CD4-positive, alpha-beta T cell treated with Interleukin-17A for 1 hour (primary cell): ENCODE data around the gene TM2D1.
"Not testable (repeated sequence)": the region's sequence is repeated elsewhere in the genome, so short reads cannot be mapped to it uniquely, and the experiment has no call there.

Experiments used
- DNase-seq: peaks from one replicate; pipeline ENCODE4 v3.0.0-alpha.2; 2020

The TM2D1 gene

DNA sequence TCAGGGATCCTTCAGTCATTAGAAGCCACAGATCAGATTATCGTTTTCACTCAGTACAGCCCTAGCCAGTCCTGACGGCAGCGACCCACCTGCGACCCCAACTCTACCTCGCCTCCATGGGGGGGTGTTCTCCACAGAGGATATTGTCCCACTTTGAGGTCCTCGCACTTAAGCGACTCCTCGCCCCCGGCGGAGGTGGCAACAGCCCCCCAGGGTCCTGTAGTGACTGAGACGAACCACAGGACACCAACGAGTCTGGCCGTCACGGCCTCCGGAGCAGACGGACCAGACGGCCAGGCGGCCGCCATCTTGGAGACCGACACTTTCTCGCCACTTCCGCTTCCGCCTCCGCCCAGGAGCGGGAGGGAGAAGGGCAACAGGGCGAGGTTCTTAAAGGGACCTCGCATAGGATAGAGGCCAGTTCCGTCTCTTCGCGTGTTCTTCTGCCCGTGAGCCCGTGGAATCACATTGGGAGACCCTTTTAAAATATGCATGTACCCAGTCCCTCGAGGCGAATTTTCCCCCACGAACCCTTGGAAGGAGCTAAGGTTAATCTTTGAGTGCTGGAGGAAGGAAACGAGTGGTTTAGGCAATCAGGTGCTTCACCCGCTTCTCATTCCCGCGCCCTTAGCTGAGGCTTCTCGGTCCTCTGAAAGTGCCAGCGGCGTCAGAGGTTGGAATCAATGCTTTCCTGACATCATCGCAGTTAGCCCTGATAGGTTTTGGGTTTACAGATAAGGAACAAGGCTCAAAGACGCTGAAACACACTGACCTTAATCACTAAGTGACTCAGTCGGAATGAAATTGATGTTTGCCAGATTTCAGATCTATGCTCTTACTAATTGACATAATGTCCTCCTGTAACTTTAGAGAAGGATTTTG, at the start of gene TM2D1:
TM2D1 (minus strand) TSS at position 329 of the 882 bp plus-strand sequence; CDS start at position 308, 21 bp downstream.
- DNase-seq, result peak; percentile 87

DNA sequence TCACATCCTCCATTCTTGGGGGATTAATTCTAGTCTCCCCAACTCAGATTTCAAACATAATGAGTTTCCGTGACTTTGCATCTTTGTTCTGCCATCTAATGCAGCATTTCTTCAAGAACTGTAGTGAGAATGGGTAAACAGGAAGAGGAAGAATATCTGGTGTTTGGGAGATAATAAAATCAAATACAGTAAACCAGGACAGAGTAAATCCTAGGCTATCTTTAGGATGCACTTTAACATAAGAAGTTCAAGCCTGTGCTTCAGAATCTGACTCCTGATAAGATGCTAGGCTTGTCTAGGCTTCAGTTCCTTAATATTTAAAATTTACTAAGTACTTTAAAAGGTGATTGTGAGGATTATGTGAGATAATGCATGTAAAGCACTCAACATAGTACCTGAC, 45.2 kb upstream of the TM2D1 start:
- DNase-seq, result no peak

DNA sequence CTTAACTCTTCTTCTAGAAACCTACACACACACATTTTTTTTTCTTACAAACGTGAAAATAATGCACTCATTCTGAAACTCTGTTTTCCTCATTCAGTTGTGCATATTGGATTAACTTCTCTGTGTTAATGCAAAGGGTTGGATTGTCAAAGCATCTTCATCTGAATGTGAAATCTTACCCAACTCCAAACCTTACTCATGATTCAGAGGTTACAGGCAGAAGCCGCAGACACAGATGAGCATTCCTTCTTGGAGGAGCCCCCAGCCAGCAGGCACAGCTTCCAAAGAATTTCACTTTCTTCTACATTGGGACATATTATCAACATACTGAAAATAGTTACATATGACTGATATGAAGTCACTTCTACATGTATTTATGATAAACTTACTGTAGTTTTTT, 33.0 kb upstream of the TM2D1 start:
- DNase-seq, result no peak

DNA sequence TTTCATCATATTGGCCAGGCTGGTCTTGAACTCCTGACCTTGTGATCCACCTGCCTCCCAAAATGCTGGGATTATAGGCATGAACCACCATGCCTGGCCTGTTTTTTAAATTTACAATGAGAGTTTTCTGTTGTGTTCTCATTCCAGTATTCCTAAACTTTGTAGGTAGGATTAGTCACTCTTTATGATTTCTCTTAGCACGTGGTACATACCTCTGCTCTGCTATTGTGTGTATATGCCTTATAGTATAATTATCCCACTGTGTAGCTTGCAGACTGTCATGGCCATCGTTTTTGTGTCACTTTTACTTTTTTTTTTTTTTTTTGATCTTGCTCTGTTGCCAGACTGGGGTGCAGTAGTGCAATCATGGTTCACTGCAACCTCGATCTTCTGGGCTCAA, 31.8 kb upstream of the TM2D1 start:
- DNase-seq, result no peak

DNA sequence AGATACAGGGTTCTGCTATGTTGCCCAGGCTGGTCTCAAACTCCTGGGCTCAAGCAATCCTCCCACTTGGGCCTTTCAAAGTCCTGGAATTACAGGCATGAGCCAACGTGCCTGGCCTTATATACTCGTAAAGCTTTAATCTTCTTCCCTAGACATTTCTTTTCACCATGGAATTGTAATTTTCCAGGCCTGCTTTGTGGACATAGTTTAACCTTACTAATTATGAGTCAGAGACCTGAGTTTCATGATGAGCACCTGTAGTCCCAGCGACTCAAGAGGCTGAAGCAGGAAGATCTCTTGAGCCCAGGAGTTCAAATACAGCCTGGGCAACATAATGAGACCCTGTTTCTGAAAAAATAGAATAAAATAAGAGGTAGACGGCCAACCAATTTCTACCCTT, 29.6 kb upstream of the TM2D1 start:
- DNase-seq, result no peak

DNA sequence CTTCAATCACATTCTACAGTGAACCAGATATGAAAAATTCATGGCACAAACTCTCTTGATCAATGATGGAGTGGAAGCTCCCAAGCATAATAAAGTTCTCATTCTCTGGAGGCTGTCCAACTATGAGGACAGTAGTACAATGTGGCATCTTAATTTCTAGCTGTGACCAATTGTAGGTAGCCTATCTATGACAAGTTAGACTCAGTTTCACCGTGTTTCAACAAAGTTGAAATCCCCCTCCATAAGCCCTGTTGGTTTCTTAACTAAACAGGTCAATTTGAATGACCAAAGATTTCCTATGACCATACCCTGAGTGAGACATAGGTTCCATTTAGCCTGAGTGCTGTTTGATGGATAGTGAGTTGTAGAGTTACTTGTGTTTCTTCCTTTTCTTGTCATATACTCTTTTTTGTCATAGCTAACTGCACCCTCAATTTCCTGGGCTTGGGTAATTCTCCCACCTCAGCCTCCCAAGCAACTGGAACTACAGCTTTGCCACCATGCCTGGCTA, 29.1 kb upstream of the TM2D1 start:
- DNase-seq, result no peak

DNA sequence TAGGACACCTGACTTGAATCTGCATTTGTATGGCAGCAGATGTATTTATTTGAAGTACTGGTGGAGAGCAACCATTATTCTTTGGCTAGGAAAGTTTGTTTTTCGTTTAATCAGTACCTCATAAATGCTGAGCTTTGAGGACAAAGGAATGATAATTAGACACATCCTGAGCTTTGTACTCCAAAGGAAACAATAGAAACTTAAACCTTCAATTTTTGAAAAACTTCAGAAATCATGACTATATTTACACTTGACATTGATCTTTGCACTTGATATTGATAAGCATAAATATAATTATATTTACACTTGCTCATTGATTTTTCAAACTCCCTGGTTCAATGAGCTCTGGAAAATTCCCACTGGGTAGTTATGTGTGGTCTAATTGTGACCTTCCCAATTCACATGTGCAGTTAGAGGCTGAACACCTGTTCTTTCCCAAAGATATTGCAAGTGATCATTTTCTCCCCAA, 28.0 kb upstream of the TM2D1 start:
- DNase-seq, result no peak

DNA sequence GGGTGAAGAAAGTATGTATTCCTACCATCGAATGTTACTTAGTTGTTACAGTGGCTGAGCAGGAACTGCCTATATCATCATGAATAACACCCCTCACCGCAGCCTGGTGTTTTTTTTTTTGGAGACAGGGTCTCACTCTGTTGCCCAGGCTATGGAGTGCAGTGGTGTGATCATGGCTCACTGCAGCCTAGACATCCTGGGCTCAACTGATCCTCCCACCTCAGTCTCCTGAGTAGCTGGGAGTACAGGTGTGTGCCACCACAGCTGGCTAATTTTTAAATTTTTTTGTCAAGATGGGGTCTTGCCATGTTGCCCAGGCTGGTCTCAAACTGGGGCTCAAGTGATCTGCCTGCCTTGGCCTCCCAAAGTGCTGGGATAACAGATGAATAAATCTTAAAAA, 24.6 kb upstream of the TM2D1 start:
- no peak for DNase-seq

DNA sequence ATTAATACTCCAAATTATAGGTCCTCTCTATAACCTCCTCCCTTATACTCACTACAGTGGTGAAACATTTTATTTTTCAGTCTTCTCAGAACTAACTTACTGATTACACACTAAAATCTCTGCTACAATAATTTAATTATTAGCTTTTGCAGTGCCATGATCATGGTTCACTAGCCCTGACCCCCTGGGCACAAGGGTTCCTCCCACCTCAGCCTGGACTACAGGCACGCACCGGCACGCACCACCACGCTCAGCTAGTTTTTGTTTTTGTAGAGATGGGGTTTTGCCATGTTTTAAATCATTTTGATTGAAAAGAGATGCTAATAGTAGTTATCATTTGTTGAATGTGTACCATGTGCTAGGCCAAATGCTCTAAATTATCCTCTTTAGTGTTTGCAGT, 23.6 kb upstream of the TM2D1 start:
- no peak for DNase-seq

DNA sequence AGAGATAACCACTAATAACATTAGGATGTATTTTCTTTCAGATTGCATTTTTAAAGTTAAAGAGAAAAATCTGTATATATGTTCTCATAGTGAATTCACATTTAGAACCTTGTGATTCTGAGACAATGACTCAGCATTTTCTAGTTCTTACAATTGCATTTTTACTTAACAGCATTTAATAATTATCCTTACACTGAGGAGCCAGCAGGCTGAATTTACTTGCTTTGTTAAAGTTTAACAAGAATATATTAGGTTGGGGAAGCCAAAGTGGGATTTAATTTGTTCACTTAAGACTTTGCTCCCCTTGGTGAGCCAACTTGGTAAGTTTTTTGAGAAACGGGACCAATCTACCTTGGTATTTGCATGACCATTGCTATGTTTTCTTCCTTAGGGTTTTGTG, 21.9 kb upstream of the TM2D1 start:
- no peak for DNase-seq

DNA sequence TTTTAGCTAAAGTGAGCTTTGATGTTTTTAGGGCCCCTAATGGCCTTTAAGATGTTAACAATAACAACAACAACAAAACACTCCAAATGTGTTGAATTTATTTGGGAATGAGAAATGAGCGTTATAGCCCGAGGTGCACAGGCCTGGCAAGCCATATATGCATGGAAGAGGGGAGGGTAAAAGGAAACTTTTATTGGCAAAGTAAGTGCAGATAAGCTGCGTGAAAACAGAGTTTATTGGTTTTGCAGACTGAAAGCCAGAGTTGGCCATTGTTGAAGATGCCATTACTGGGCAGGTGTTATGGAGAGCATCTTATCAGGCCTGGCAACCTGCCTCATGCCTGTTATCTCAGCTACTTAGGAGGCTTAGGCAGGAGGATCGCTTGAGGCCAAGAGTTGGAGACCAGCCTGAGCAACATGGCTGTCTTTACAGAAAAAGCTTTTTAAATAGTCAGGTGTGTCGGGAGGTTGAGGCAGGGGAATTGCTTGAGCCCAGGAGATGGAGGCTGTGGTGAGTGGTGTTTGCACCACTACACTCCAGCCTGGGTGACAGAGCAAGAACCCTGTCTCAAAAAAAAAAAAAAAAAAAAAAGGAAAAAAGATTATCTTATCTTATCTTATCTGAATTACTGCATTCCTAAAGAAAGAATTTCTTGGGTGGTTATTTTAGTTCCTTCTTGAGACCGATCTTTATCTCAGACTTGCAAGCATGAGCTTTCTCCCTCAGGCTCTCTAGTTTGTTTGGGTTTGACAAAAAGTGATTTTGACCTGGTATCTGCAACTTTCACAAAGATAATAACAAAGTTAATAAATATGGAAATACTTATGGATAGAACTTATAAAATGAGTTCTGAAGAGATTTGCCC, 19.0 kb upstream of the TM2D1 start:
- DNase-seq, result no peak

DNA sequence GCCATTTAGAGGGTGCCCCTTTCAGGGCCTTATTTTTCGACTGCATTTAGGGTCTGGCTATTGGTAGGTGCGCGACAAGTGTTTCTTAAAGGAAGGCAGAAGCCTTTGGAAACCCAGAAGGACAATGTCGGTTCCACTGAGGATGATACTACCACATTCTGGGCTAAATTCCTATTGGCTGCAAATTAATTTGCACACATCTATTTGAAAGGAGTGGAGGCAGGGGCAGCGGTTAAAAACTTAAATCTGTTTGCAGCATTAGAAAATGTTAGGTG, 18.4 kb upstream of the TM2D1 start:
- no peak for DNase-seq

DNA sequence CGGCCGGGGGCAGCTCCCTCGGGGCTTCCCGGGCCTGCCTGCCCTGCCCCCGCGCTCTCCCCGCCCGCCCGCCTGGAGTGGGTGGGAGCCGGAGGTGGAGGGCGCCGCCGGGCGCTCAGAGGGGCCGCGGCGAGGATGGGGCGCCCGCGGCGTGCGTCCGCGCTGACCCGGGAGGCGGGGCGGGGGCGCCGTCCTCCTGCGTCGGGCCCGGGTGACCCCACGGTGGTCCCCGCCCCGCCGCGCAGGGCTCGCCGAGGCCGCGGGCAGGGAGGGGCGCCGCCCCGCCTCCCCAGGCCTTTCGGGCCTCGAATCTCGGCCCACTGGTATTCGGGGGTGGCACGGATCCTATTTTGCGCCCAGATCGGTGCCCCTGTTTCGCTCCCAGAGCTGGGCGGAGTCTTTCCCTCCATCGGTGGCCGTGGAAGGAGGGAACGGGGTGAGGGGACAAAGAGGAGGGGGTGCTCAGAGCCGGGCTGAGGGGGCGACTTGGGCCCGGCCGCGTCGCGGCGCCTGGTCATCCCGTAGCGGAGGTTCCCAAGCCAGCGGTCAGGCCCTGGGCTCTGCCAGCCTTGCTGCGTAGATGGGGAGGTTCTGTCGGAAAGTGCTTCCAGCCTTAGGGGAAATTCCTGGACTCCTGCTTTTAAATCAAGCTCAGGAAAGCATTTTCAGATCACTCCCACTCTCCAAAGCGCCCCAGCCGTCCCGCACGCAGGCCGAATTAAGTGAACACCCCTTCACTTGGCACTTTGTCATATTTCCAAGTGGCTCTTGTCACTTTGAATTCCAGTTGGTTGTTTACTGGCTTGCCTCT, 17.9 kb upstream of the TM2D1 start:
- no peak for DNase-seq

DNA sequence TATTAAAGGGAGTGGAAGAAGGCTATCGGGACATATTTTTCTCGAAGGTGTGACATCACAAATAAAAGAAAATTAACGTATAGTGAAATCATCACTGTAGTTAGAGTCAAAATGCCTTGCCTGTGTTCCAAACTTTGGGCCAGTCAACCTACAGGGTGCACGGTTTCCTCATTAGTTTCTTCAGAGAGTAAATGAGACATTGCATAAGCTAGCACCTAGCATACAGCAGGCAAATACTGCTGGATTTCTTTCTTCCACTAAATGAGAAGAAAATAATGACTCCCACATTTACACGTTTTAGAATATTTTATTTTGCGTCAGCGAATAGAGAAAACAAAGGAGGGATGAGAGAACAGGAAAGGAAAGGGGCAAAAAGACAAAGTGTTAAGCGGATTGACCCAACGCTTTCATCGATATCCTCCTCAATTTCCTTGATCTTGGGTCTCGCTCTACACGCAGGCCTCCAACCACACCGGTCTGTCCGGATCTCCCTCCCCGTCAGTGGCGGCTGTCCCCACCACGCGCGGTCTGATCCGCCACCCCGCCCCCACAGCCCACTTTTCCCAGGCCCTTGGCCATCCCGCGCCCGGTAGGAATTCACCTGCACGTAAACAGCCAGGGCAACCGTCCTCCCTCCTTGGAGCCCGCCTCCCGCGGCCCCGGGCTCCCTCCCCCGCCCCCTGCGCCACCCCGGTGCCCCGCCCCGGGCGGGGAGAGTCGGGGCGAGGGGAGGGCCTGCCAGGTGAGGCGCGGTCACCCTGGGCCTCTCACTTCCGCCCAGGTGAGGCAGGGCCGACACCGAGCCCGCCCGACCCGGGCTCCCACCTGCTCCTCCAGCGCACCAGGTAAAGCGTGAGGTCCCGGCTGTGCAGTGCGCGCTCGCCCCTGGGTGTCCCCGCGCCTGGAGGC, 17.0 kb upstream of the TM2D1 start, which contains the start of gene PATJ:
PATJ (plus strand) TSS at position 770 of the 909 bp plus-strand sequence. CDS start 20,413 bp downstream, outside the sequence.
- DNase-seq, result peak; percentile 72

DNA sequence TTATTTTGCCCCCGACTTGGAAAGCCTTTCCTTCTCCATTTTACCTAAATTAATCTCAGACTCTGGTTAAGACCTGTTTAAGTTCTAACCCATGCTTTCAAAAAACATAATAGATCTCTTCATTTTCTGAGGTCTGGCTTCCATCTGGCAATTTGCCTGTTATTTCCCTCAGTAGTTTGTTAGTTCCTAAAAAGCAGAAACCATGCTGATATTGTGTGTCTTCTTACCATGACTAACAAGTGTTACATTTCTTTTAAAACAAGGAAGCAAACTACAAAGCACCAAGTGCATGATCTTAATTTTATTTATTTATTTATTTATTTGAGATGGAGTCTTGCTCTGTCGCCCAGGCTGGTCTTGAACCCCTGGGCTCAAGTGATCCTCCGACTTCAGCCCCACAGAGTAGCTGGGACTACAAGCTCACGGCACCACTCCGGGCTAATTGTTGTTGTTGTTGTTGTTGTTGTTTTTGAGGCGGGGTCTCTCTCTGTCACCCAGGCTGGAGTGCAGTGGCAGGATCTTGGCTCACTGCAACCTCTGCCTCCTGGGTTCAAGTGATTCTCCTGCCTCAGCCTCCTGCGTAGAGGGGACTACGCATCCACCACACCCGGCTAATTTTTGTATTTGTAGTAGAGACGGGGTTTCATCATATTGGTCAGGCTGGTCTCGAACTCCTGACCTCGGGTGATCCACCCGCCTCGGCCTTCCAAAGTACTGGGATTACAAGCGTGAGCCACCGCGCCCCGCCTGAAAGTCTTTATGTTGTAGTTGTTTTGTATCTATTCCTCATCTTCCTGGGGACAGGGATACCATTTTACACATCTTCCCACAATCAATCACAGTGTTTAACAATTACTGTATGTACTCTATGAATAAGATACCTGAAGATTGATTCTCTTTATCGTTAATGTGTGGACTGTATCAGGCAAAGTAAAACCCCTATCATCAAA, 16.1 kb upstream of the TM2D1 start:
- DNase-seq, result no peak

DNA sequence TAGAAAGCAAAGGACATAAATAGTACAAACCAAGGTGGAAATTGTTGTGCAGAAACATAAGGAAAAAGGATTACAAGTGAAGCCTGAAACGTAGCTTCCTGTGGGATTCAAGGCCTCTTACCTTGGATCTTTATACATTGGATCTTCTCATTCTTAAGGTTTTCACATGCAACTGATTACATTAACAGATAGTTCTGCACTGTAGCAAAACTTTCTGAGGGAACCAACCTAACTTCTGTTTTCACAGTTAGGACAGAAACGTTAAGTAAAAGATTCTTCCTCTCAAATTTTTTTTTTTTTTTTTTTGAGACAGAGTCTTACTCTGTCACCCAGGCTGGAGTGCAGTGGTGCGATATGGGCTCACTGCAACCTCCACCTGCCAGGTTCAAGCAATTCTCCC, 7.8 kb upstream of the TM2D1 start:
- no peak for DNase-seq

DNA sequence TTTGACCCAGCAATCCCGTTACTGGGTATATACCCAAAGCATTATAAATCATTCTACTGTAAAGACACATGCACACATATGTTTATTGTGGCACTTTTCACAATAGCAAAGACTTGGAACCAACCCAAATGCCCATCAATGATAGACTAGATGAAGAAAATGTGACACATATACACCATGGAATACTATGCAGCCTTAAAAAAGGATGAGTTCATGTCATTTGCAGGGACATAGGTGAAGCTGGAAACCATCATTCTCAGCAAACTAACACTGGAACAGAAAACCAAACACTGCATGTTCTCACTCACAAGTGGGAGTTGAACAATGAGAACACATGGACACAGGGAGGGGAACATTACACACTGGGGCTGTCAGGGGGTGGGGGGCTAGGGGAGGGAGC, 5.7 kb upstream of the TM2D1 start:
- DNase-seq, result not testable (repeated sequence)

DNA sequence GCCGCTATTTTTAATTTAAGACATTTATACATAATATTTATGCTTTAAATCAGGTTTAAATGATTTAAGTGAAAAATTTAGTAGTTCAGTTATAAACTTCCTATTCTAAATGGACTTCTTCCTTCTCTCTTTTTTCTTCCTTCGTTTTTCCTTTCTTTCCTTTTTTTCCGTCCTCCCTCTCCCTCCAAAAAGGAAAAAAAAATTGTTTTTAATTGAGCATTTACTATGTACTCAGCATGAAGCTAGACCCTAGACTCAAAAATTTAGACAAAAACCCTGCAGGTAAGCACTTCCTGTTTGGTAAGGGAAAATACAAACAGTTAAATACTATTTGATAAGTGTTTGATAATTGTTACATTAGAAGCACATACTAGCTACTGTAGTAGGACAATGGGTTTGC, 2.6 kb upstream of the TM2D1 start:
- no peak for DNase-seq

DNA sequence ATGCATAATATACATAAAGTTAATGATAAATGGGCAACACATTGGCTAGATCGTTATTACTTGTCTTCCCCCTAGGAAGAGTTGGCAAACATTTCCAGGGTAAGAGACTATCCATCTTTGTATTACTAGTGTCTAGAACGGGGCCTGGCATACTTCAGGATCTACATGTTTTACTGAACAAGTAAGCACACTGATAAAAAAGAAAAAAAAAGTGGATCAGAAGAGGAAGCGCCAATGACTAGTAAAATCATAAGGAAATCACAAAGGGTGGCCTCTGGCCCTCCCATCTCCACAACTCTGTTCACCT, 482 bp downstream of the TM2D1 start:
- peak; percentile 11 for DNase-seq

DNA sequence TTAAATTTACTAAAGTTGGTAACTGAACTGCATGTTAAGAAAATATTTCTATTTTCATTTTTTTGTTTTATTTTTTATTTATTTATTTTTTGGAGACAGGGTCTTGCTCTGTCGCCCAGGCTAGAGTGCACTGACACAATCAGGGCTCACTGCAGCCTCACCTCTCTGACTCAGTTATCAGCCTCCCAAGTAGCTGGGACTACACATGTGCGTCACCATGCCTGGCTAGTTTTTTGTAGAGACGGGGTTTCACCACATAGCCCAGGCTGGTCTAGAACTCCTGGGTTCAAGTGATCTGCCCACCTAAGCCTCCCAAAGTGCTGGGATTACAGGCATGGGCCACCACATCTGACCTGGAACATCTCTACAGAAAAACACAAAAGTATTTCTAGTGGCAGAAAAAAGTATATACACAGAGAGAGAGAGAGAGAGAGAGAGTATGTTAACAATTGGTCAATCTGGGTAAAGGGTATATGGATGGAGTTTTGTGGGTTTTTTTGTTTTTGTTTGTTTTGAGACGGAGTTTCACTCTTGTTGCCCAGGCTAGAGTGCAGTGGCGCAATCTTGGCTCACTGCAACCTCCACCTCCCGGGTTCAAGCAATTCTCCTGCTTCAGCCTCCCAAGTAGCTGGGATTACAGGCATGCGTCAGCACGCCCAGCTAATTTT, 5.8 kb downstream of the TM2D1 start:
- not testable (repeated sequence) for DNase-seq
